GM19468 (cell line): ENCODE measurements around the gene NRF1.
"Not testable (repeated sequence)": the region's sequence is repeated elsewhere in the genome, so short reads cannot be mapped to it uniquely, and the experiment has no call there.

Experiments
- ATAC-seq: cut with Tn5 transposase; IDR thresholded peaks from one replicate; pipeline ENCODE4 v1.9.1; 2021; ENCODE audit warnings: mild to moderate bottlenecking, moderate library complexity, moderate number of reproducible peaks; ENCODE audit not compliant: unreplicated experiment; ENCODE audit errors: extremely low read depth

Gene NRF1

DNA sequence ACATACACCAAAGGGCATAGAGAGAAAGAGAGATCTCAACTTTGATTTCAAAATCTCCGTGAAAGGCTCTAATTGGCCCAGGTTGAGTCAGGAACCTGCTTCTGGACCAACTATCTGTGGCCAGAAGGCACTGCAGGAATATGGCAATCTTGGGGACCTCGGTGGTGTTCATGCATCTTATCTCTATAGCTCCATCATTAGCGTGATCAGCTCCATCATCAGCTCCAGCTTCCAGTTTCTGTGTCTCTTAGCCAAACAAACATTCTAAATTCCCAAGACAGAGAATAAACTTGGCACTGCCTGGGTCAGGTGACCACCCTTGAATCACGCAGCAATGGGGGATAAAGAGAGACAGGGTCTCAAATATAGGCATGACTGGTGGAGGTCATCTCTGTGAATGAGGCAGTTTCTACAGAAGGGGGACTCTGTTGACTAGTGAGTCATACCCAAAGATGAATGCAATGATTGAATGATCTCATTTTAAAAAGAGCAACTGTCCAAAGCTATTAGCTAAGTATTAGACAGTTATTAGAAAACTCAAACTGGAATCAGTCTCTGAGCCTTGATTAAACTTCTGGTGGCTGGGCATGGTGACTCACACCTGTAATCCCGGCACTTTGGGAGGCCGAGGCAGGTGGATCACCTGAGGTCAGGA lies 5.4 kb upstream of the NRF1 start:
- no peak for ATAC-seq

DNA sequence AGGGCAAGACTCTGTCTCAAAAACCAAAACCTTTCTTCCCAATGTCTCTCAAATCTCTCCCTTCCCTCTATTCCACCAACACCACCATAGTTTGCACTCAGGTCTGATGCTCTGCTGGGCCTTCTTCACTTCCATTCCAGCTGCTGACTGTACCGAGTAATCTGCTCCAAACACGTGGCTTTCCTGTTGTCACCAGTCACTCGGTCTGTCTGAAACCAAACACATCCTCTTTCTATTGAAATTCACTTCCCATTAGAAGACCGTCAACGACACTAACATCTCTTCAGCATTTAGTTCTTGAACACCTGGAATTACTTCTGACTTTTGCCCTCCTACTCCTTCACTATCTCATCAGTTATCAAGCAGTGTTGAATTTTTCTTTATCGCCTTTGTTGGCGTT lies 4.7 kb upstream of the NRF1 start:
- peak; percentile 33 for ATAC-seq

DNA sequence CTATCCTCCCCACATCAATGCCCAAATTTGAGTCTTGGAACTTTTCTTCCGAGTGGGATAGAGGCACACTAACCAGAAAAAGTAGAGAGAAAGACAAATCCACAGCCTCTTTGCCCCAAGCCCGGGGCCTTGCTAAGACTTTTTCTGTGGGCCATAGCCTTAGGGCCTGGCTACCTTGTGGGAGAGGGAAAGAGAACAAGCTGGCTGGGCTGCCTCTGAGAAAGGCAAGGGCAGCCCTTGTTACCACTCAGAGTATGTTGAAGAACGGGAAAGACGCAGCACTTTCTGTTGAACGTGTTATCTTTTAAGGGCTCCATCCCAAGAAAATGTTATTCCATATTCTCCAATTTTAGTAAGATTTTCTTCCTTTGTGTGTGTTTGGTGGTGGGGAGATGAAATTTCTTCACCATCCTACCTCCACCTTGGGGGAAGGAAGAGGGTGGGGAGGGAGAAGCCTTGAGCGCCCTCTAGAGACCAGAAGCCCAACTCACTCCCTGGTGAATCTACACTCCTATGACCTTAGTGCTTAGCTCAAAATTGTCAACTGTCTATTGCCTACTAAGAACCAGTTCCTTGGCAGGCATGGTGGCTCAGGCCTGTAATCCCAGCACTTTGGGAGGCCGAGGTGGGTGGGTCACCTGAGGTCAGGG lies 3.9 kb upstream of the NRF1 start:
- no peak for ATAC-seq

DNA sequence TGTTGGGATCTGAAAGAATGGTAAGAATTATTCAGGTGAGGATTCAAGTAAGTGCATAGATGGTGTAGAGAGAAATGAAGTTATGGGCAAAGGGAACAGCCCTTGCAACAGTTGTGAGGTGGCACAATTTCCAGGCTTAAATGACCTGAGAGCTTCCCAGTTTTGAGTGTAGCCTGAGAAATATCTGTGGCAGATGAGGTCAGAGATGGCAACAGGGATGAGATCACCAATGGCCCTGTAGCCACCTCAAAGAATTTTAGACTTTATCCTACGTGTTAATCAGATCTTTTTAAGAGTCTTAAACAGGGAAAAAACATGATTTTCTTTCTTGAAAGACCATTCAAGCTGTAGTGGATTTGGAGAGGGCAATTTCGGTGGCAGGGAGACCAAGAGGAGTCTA lies 1.9 kb upstream of the NRF1 start:
- ATAC-seq = no peak

DNA sequence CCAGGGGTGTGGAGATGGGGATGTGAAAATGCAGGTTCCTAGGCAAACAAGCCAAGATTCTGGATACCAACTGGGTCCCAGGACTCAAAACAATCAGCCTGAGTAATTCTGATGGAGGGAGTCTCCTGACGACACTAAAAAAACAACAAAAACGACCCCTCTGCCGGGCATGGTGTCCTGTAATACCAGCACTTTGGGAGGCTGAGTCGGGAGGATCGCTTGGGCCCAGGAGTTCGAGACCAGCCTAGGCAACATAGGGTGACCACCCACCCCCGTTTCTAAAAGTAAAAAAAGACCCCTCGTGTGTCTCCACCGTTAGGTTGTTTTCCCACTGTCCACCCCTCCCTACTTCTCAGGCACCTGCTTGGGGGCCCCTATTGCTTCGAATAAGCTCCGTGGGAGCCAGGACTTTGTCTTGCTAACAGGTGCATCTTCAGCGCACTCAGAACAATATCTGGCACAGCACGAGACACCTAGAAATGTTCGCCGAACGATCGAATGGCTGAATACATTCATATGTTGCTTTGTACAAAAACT lies 743 bp upstream of the NRF1 start:
- ATAC-seq = no peak

DNA sequence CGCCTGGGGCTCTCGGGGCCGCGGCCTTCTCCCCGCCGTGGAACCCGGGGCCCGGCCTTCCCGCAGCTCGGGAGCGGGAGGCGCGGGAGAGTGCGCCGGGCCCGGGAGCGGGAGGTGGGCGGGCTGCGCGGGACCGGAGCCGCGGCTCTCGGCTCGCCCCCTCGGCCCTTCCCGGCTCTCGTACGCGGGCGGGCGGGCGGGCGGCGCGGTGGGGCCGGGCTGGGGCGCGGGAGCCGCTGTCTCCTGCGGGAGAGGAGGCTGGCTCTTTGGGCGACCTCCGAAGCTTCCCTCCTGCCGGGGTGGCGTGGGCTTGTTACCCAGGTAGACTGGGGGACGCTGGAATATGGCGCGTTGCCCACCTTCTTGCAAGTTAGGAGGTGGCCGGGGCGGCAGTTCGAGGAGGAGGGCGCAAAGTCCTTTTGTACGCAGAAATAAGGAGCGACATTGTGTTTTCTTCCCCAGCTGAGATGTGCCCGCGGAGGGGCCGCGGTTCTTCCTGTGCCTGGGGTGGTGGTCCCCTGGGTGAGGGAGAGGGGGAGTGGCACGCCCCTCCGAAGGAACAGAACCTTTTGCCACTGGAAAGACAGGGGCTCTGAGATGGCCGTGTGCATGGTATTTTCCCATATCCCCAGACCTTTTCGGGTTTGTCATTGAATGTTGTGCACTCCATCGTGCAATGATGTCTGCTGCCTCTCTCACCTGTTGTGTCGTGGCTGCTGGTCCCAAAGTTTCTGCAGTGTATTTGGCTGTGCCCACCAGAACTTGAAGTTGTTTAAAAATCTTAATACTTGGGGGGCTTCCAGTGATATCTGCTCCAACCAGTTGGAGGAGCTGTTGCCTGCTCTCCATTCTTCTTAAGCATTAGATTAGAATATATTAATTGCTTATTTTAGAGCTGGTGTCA lies 844 bp downstream of the NRF1 start:
- no peak for ATAC-seq

DNA sequence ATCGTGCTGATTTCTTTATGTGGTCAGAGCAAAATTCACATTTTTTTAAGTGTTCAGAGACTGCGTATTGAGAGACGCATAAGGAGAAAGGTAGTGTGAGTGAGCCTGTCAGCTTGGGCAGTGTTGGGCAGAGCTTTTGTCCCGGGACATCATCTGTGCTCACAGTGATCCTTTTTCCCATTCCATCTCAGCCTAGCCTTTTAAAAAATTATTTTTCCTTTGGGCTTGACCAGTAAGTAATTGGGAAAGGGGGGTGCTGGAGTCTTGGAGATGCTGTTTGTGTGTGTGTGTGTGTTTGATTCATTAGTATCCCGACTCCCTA lies 1.5 kb downstream of the NRF1 start:
- no peak for ATAC-seq

DNA sequence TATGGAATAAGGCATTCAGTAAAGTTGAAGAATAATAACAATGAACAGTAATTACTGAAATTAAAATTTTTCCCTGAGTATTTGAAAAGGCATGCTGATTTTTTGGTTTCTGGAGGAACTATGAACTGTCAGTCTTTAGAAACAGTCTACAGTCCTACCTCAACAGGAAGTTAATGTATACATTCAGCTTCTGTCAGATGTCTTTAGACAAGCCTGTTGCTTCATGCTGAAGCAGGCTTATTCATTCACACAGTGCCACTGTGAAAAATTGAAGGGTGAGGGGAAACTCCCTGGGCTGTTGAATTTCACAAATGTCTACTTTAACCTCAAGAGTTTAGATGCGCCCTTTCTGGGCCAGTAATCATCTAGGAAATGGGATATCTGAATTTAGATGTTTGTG lies 3.5 kb downstream of the NRF1 start:
- peak; percentile 28 for ATAC-seq

DNA sequence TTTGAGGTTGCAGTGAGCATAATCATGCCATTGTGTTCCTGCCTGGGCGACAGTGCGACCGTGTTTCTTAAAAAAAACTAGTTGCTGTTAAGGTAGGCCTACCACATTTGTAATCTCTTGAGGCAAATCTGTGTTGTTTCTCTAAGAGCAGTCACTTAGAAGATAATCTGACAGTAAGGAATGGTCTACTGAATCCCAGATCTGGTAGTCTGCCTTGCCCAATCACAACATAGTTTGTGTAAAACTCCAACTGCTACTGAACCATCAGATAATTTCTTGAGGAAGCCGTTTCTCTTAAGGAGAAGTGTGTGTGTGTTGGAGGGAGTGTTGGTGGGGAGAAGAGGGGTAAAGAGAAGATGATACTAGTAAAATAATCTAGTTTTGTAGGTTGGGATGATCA lies 5.0 kb downstream of the NRF1 start:
- no peak for ATAC-seq

DNA sequence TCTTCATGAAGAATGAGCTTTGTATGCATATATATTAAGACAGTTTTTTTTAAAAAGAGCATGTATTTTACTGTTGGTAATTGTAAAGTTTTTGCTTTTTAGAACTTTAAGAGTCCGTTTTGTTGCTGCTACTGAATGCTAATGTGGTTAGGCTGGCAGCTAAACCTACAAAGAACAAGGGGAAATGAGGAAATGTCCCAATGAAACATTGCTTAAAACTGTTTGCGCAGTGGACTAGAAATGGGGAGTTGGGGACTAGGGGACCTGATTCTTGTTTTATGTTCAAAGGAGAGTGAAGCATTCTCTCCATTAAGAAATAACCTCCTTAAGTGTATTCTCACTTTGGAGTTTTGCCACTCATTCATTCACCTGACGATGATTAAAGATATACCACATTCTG lies 5.7 kb downstream of the NRF1 start:
- no peak for ATAC-seq

DNA sequence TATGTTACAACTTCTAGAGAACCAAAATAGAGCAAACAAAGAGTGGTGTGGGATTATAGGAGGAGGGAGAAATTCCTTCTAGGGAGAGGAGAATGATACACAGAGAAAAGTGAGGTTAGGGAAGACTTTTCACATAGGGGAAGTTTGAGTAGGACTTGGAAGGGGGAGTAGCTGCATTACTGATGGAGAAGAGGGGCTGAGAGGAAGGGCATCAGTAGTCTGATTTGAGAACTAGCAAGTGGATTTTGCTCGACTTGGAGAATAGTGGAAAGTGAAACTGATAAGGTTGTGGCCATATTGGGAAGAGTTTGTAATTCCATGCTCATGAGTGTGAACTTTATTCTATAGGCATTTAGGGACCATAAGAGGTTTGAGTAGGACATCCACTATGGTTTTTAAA lies 6.1 kb downstream of the NRF1 start:
- ATAC-seq = no peak

DNA sequence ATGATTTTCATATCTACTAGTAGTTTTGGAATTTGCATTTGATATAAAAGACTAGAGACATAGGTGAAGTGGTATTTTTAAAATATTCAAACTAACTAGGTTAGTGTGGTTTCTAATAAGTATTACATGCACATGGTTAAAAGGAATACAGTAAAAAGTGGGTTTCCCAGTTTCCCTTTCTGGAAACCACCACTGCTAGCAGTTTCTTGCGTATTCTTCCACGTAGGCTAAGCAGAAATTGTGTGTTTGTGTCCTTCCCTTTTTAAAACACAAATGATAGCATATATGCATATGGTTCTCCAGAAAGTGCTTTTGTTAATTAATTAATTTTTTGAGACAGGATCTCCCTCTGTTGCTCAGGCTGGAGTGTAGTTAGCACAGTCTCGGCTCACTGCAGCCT lies 15.4 kb downstream of the NRF1 start:
- no peak for ATAC-seq

DNA sequence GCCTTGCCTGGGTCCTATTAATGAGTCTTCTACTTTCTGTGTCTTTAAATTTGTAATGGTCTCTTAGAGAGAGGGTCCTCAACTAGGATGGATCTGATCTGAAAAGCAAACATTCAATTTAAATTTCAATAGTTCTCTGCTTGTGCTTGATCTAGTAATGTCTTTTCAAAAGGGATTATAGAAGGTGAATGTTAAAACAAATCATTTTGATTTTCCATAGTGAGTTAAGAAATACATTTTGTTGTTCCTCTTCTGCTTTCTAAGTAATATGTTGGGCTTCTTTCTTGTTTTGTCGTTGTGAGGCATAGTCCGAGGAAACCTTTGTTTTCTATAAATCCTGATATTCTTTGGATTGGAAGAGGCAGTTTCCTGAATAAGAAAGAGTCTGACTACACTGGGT lies 18.8 kb downstream of the NRF1 start:
- ATAC-seq = no peak

DNA sequence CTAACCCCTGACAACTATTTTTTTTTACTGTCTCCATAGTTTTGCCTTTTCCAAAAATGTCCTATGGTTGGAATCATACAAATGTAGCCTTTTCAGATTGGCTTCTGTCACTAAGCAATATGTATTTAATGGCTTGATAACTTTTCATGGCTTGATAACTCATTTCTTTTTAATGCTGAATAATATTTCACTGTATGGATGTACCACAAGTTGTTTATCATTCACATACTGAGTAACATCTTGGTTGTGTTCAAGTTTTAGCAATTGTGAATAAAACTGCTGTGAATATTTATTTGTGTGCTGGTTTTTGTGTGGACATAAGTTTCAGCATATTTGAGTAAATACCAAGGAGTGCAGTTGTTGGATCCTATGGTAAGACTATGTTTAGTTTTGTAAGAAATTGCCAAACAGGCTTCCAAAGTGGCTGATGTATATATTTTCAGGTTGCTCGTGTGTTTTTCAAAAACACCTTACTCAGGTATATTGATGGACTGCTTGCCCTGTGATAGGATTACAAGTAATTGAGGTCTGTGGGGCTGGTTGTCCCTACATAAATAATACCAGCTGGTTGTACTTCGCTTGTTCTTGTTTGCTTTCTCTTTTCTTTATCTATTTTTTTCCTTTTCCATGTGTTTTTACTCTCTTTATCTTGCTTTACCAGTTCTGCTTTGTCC lies 23.0 kb downstream of the NRF1 start:
- ATAC-seq = no peak

DNA sequence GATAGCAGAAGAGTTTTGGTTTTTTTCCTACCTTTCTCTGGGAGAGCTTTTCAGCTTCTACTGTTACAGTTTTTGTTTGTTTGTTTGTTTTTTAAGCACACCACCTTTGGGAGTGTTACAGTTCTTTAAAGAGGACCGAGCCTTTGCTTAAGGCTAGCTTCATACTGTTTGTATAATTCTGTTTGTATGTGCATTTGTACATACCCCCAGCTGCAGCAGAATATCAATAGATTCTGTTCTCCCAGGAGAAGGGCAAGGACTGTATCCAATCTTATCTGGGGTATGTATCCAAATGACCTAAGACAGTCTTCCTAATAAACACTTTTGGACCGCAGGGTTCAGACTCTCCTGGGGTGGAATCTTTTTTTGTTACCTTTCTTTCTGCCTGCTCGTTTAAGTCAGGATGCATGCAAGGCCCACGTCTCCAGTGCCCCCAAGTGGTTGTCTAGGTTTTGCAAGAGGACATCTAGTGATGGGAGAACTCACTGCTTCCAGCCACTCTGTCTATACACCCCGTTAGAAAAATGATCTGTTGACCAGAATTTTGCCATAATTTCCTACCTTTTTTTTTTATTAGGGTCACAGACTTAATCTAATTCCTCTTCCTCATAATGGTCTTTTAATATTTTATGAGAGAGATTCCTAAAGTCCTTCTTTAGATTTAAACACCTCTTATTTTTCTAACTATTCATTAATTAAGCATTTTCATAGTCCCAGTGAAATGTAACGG lies 23.9 kb downstream of the NRF1 start:
- peak; percentile 54 for ATAC-seq

DNA sequence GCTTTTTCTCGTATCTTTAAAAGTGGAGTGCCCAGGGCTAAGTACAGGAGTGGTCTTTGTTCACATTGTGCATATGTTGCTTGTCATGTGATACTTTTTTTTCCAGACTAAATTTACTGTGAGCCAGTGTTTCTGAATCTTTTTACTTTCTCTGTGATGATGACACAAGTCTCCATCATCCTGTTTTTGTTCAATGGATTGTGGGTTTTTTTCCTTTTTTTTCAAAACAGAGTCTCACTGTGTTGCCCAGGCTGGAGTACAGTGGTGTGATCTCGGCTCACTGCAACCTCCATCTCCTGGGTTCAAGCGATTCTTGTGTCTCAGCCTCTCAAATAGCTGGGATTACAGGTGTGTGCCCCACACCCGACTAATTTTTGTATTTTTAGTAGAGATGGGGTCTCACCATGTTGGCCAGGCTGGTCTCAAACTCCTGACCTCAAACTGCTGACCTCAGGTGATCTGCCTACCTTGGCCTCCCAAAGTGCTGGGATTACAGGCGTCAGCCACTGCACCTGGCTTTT lies 24.6 kb downstream of the NRF1 start:
- ATAC-seq = not testable (repeated sequence)

DNA sequence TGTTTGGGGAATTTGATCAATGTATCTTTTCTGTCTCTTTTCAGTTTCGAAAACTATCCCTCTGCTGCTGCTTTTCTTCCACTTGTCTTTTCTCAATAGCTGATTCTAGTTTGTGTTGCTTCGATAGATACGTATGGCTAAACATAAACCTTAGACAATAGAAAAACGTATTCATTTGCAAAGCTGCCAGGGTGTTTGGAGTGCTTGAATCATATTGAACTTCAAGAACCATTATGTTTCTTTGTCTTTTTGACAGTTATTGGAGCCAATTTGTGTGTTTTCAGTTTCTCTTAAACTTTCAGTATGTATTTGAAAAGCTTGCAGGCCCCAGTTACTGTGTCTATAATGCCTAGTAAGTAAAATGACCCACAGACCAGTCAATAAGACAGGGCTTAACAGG lies 25.1 kb downstream of the NRF1 start:
- ATAC-seq = no peak

DNA sequence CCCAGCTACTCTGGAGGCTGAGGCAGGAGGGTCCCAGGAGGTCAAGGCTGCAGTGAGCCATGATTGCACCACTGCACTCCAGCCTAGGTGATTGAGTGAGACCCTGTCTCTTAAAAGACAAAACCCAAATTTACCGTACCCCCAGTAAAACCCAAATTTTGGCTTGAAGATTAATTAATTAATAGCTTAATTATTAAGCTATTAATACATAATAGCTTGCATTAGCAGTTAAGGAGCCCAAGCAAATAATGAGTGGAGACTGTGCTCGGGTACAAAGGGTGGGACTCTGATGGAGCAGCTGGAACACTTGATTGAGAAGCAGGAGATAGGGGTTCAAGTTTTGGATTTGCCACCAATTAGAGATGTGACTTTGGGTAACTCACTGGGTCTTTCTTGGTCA lies 28.9 kb downstream of the NRF1 start:
- no peak for ATAC-seq

DNA sequence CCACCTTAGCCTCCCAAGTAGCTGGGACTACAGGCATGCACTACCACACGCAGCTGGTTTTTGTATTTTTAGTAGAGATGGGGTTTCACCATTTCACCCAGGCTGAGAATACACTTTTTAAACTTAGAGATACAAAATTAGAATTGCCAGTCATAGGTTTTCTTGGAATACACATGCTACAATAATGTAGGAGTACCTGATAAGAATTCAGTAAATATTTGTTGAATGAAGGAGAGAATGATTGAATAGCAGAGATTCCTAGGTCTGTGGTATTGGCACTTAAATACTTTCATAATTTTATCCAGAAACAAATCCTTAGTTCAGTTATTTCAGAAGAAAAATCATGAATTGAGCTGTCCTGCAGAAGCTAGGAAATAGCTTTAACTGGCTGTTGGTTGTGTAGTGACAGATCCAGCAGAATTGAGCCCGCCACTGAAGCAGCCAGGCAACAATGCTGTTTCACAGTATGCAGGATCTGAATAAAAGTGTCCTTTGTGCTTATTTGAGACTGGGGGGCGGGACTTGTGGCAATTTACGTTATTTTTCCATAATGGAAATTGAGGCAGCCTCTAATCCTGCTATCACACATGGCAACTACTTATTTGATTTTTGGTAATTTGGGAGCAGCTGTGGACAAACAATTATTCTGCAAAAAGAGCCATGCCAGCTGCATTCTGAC lies 31.5 kb downstream of the NRF1 start:
- ATAC-seq = no peak
